Smooth muscle cell (in vitro differentiated cells): ENCODE data around the gene TPGS1. TPM values are rescaled to one million over a fixed set of nuclear protein-coding genes. Genes with fewer than 3 reads are reported as not detected.

ENCODE experiments used
- DNase-seq: peaks from one replicate; lab custom pipeline; 2025; ENCODE audit not compliant: unreplicated experiment; lab: John Stamatoyannopoulos, UW
- H2AFZ ChIP-seq: fragments of 200-600 bp; sonication (generic); 2 replicates; pipeline ENCODE4 v1.6.0; 2016; ENCODE audit warnings: antibody characterized with exemption, low read depth, mild to moderate bottlenecking
- H3F3A ChIP-seq: fragments of 200-600 bp; sonication (generic); 2 replicates; pipeline ENCODE4 v1.6.0; 2017; ENCODE audit warnings: antibody characterized with exemption, low read depth
- H3K27ac ChIP-seq: fragments of 200-600 bp; sonication (generic); 2 replicates; pipeline ENCODE4 v1.5.1; 2016; ENCODE audit warnings: low read depth, mild to moderate bottlenecking
- H3K27me3 ChIP-seq: fragments of 200-600 bp; sonication (generic); 2 replicates; pipeline ENCODE4 v1.6.1; 2016; ENCODE audit warnings: low read depth, mild to moderate bottlenecking
- H3K36me3 ChIP-seq: fragments of 200-600 bp; sonication (generic); 2 replicates; pipeline ENCODE4 v1.5.1; 2016; ENCODE audit warnings: low read depth
- H3K4me1 ChIP-seq: fragments of 200-600 bp; sonication (generic); 2 replicates; pipeline ENCODE4 v1.5.1; 2016; ENCODE audit warnings: low read depth
- H3K4me2 ChIP-seq: fragments of 200-600 bp; sonication (generic); 2 replicates; pipeline ENCODE4 v1.6.0; 2016; ENCODE audit warnings: mild to moderate bottlenecking
- H3K4me3 ChIP-seq: fragments of 200-600 bp; sonication (generic); 2 replicates; pipeline ENCODE4 v1.5.1; 2016; ENCODE audit warnings: mild to moderate bottlenecking
- H3K79me2 ChIP-seq: fragments of 200-600 bp; sonication (generic); 2 replicates; pipeline ENCODE4 v1.6.0; 2016; ENCODE audit warnings: low read depth, mild to moderate bottlenecking
- H3K9ac ChIP-seq: fragments of 200-600 bp; sonication (generic); 2 replicates; pipeline ENCODE4 v1.6.0; 2016; ENCODE audit warnings: low read depth
- H3K9me3 ChIP-seq: fragments of 200-600 bp; sonication (generic); replicated peaks from 2 replicates; pipeline ENCODE4 v1.5.1; 2016; ENCODE audit warnings: low read depth
- H4K20me1 ChIP-seq: fragments of 200-600 bp; sonication (generic); 2 replicates; pipeline ENCODE4 v1.6.0; 2016; ENCODE audit warnings: low read depth
- CTCF ChIP-seq: fragments of 200-600 bp; sonication (generic); IDR thresholded peaks from 2 replicates; pipeline ENCODE4 v1.5.1; 2017; ENCODE audit warnings: borderline replicate concordance, mild to moderate bottlenecking, antibody characterized with exemption; ENCODE audit not compliant: insufficient read depth, poor library complexity, severe bottlenecking
- WGBS: methylation state at CpG from one replicate; pipeline ENCODE4 v1.1.7; 2016; ENCODE audit warnings: low lambda C conversion rate; 5-methylcytosine and 5-hydroxymethylcytosine counted together
- polyA plus RNA-seq: library from polyadenylated mRNA; unstranded; fragments of >200 nt; fragmentation: Nextera tagmentation; extraction: Ambion mirVana; gene quantifications from 2 replicates; pipeline ENCODE4 v1.2.1, GENCODE V29; 2016
- total RNA-seq: library from RNA; depleted of rRNA; stranded (reverse); fragments of >200 nt; gene quantifications from 2 replicates; pipeline ENCODE4 v1.2.3, GENCODE V29; 2014

TPGS1 gene
- total and polyA plus RNA-seq, 2 experiments from 2014 or later: 20.5 to 51.3 TPM

DNA sequence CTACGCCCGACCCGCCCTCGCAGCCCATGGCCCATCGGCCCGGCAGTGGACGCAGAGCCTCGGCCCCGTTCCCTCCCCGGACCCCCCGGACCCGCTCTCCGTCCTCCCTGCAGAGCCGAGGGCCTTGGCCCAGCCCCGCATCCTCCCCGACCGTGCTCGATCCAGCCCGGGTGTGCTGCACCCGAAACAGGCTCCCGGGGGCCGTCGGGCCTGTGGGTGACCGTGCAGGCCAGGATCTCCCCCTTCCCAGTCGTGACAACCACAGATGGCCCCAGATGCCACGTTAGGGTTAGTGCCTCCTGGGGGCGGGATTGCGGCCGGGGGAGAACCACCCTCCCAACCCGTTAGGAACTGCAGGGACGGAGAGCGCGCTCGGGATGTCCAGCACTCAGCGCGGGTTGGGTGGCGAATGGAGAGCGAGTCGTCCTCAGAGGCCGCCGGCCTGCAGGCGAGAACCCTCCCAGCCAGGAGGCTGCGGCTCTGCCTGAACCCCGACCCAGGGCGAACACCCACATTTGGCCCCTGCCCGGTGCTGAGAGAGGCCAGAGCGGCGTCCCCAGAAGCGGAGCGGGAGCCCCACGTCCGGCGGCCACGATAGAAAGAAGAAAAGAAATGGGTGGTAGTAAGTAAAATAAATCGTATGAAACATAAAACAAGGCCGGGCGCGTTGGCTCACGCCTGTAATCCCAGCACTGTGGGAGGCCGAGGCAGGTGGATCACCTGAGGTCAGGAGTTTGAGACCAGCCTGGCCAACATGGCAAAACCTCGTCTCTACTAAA is 17.7 kb upstream of the TPGS1 start:
- Histone ChIP-seq H2AFZ (peak overlapping the region; percentile 47), H3K79me2 (no peaks in the 10 kb centered on the region), H3K4me3 (peak overlapping the region; percentile 98), H3K36me3 (no peaks in the 10 kb centered on the region), H3K27me3 (no peaks in the 10 kb centered on the region), H3K4me1 (peaks cover 16% of the 10 kb centered on the region), H3K9me3 (no peaks in the 10 kb centered on the region), H3K4me2 (peak overlapping the region; percentile 89), H3K9ac (peak overlapping the region; percentile 50), H3K27ac (no peak overlapping the region), H4K20me1 (no peaks in the 10 kb centered on the region), H3F3A (peaks cover 8% of the 10 kb centered on the region)
- no peak for DNase-seq
- WGBS: 27% methylated on average over 31 of the region's 61 CpGs
- TF ChIP-seq CTCF: no peak

GRCh38 chr19:491146-491741 is 16.1 kb upstream of the TPGS1 start:
- Histone ChIP-seq H3K27me3 (peaks cover 5% of the 10 kb centered on the region), H3K4me3 (no peak overlapping the region), H3K27ac (no peak overlapping the region), H3F3A (peaks cover 8% of the 10 kb centered on the region), H3K79me2 (no peaks in the 10 kb centered on the region), H3K4me2 (no peak overlapping the region), H3K4me1 (peaks cover 8% of the 10 kb centered on the region), H4K20me1 (no peaks in the 10 kb centered on the region), H2AFZ (no peak overlapping the region), H3K36me3 (no peaks in the 10 kb centered on the region), H3K9me3 (no peaks in the 10 kb centered on the region), H3K9ac (no peak overlapping the region)
- DNase-seq: no peak
- WGBS: 86% methylated on average over 27 of the region's 32 CpGs
- no peak for TF ChIP-seq CTCF

DNA sequence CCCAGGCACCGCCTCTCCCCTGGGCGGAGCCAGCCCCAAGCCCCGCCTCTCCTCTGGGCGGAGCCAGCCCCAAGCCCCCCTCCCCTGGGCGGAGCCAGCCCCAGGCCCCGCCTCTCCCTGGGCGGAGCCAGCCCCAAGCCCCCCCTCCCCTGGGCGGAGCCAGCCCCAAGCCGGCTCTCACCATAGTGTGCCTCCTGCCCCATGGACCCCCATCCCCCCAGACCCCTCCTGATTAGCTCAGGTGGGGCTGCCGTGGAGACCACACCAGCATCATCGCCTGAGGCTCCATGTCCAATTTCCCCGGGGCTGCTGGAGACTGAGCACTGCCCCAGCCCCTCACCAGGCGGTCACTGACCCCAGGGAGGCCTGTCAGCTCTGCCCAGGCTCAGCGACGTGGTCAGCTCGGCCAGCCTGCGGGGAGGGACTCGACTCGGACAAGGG is 15.2 kb upstream of the TPGS1 start:
- Histone ChIP-seq H2AFZ (no peak overlapping the region), H3K27me3 (peaks cover 7% of the 10 kb centered on the region), H3K4me2 (no peak overlapping the region), H3F3A (peaks cover 8% of the 10 kb centered on the region), H3K27ac (no peak overlapping the region), H3K79me2 (no peaks in the 10 kb centered on the region), H3K36me3 (no peaks in the 10 kb centered on the region), H3K4me1 (peaks cover 8% of the 10 kb centered on the region), H4K20me1 (no peaks in the 10 kb centered on the region), H3K9me3 (no peaks in the 10 kb centered on the region), H3K4me3 (no peak overlapping the region), H3K9ac (no peak overlapping the region)
- WGBS: 91% methylated on average over 10 of the region's 19 CpGs
- DNase-seq: no peak
- TF ChIP-seq CTCF: no peak
